Endometrial microvascular endothelial cells (primary cell): ENCODE results near the gene TCL1B. TPM values are rescaled to one million over a fixed set of nuclear protein-coding genes. Genes with fewer than 3 reads are reported as not detected.
"Not testable (repeated sequence)": the region's sequence is repeated elsewhere in the genome, so short reads cannot be mapped to it uniquely, and the experiment has no call there.

Experiments
- in situ Hi-C: cut with HindIII; loops from 2 replicates; pipeline ENCODE4 v1.10.0; 2017; ENCODE audit warnings: low sequenced_read_pairs, low pct_unique_long_range_greater_than_20kb; ENCODE audit errors: inconsistent ontology term
- total RNA-seq: library from RNA; depleted of rRNA; stranded (reverse); fragments of >200 nt; gene quantifications from one replicate; pipeline ENCODE4 v1.2.3, GENCODE V29; 2015; ENCODE audit errors: inconsistent ontology term

TCL1B gene
- total RNA-seq, 1 donor from 2014 or later, result not detected

DNA sequence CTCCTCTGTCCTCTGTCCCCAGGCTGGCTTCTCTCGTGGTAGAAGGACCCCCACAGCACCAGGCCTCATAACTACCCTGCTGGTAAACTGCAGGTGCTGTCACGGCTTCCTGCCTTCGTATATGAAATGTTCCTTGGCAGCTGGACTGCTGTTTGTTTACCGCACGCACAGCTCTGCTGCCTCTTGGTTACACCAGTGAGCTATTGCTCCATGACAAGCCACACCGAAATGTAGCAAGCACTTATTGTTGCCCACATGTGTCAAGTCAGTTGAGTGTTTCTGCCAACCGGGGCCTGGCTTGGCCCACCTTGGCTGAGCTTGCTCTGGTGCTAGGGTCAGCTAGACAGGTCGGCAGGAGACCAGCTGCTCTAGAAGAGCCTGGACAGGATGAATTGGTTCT is 21.7 kb upstream of the TCL1B start:
- in situ Hi-C loops, result no loop called here

DNA sequence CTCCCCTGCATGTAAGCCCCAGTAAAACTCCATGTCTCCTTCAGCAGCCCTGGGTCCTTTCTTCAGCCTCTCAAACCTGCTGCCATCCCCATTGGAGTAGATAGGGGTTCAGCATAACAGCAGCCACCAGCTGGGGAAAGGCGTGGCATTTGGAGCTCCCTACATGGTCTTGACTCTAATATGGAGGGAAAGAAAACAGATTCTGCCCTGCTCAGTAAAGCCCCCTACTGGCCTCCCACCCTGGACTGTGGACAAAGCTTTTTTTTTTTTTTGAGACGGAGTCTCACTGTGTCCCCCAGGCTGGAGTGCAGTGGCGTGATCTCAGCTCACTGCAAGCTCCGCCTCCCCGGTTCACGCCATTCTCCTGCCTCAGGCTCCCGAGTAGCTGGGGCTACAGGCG is 20.7 kb upstream of the TCL1B start:
- in situ Hi-C loops, result not testable (repeated sequence)

DNA sequence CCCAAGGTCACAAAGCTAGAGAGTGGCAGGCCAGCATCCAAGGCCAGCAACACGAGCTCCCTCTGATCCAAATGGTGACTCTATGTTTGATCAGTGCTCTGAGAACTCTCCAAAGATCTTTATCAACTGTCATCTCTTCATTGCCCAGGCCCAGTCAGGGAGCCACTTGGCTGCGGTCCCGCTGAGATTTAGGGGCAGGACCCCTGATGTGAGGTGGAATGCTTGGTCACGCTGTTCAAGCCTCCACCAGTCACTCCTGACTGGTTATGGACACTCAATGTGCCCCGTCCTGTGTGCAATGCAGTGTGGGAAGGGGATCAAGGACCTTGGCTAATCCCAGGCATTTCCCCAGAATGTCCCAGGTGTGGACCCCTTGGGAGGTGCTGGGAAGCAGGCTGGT is 19.8 kb upstream of the TCL1B start:
- in situ Hi-C loops, result no loop called here

DNA sequence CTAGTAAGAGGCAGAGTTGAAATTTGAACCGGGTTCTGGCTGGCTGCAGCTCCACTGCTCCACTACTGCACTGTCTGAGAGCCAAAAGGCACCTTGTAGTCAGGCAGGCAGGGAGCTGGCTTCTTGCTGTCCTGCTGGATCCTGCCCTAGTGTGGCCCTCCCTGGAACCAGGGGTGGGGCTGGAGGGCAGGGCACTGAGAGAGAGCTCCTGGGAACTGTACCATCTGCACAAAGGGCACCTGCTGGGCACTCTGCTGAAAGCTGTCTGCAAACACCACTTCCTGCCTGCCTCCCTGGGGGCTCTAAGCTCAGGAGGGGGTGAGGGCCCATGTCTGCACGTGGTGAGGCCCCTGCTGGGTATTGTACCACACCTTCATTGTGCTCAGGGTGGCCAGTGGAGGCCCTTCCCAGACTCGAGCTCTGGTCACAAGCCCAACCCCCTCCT is 19.0 kb upstream of the TCL1B start:
- in situ Hi-C loops, result no loop called here

GRCh38 chr14:95668235-95668772 is 17.9 kb upstream of the TCL1B start:
- in situ Hi-C loops, result no loop called here

DNA sequence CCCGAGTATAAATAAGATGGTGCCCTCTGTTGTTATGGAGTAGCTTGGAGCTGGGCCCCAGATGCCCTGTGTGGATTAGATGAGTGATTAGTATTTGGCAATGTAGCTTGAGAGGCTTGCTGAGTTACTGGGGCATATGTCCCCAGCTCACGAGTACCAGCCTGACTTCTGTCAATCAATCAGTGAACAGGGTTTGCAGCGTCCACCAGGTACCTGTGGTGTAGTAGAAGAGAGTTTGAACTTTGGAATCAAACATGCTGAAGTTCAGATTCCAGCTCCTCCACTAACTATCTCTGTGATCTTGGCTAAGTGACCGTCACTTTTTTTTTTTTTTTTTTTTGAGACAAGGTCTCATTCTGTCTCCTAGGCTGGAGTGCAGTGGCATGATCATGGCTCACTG is 11.6 kb upstream of the TCL1B start:
- in situ Hi-C loops, result no loop called here

DNA sequence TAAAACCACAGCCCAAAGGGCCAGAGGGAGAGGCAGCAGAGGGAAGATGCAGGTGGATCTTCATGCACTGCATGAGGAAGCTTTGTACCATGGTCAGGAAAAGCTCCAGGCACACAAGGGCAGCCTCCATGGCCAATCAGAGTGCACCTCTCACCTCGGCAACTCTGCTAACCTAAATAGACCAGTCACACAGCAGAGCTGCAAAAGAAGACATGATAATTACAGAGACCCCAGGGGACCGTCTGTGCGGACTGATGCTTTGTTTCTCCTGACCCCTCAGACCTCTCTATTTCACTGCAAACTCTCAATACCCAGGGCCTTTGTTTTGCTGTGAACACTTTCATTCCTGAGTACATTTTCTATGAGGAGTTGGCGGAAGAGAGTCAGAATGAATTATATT is 10.7 kb upstream of the TCL1B start:
- in situ Hi-C loops, result no loop called here

DNA sequence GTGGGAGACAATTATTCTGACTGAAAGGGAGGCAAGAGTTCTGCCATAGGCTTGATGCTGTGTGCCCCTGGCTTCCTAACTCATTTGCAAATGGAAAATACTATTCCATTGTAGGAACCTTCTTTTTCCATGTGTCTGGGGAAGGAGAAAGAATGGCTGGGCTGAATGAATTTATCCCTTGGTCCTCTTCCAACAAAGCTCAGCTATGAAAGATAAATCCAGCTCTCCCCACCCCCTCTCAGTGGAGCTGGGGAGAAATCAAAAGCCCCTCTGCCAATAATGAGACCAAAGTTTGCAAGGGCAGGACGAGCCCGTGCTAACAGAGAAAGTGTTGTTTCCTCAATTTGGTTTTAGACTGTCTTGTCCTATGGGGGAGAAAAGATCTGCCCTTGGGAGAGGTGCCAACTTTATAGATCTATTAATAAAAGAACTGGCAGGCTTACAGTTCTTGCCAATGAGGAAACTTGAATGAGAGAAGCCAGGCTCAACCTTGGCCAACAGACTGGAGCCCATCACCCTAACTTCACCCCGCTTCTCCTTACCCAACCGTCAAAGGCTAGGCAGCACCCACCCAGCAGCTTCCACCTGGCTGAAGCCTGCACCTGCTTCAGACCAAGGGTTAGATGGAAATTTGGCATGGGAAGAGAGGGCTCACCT is 8.9 kb upstream of the TCL1B start:
- in situ Hi-C loops, result no loop called here

DNA sequence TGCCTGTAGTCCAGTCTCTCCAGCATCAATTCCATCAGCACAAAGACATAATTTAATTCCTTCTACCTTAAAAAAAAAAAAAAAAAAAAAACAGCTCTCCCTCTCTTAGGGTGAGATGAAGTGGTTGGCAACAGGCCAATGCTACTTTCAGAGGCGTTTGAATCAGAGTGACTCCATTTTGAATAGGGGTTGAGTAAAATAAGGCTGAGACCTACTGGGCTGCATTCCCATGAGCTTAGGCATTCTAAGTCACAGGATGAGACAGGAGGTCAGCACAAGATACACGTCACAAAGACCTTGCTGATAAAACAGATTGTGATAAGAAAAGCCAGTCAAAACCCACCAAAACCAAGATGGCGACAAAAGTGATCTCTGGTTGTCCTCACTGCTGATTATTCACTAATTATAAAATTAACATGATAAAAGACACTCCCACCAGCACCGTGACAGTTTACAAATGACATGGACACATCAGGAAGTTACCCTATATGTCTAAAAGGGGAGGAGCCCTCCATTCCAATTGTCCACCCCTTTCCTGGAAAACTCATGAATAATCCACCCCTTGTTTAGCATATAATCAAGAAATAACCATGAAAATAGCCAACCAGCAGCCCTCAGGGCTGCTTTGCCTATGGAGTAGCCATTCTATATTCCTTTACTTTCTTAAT is 6.9 kb upstream of the TCL1B start:
- in situ Hi-C loops, result no loop called here

- in situ Hi-C loops, result no loop called here
Observed at GRCh38 chr14:95679998-95680735, 6.1 kb upstream of the TCL1B start.

DNA sequence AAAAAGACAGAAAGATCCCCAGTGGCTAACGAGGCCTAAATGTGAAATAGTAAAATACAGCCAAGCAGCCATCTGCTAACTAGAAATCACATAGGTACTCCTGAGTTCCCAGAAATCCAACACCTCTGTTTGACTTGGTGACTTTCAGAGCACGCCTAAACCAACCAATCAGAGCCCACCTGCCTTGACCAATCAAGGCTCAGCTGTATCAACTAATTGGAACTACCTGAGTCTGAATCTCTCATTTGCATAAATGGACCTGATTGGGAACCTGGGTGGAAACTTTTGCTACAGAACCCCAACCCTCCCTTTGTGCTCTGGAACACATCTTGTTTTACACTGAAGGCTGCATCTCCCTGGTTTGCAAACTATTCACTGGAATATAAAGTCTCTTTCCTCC is 5.1 kb upstream of the TCL1B start:
- in situ Hi-C loops, result no loop called here

DNA sequence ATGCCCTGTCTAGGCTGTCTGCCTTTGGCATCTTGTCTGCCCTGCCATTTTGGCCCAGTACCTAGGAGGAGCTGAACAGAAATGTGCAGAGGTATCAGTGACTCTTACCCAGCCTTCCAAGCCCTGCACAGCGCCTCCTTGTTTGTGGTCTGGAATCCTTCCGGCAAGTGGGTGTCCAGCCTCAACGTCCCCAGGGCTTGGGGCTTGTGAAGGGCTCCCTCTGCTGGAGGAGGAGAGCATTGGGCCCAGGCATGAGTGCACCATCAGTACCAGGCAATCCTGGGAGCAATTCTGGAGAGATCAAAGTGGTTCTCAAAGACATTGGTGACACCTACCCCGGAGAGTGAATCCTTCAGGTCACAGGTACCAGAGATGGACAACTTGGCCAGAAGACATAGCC is 2.4 kb upstream of the TCL1B start:
- in situ Hi-C loops, result no loop called here

DNA sequence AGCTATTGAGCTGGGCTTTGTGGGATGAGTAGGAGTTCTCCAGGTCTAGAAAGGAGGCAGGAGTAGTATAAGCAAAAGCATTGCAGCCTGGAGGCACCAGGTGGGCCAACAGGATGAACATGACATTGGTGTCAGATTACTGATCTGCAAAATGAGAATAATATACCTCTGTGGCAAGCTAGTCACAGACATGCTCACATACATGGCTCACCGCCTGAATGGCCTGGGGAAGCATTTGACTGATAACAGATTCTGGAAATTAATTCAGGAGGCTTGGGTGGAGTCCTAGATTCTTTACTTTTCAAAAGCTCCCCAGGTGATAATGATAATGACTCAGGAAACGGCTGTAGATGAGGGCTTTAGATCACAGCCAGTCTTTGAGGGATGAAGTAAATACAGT is 709 bp downstream of the TCL1B start:
- in situ Hi-C loops, result no loop called here

DNA sequence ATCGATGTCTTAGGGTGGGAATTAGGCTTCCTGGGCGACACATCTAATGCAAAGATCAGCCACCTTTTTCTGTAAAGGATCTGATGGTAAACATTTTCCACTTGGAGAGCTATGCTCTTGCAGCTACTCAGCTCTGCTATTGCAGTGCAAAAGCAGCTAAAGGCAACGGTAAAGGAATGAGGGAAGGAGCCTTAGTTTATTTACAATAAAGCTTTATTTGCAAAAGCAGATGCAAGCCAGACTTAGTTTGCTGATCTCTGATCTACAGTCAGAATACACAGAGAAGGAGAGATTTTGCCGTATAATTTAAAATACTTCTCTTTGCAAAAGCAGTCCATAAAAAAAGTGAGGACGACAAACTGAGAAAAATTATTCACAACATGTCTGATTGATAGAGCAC is 3.2 kb downstream of the TCL1B start:
- in situ Hi-C loops, result no loop called here

DNA sequence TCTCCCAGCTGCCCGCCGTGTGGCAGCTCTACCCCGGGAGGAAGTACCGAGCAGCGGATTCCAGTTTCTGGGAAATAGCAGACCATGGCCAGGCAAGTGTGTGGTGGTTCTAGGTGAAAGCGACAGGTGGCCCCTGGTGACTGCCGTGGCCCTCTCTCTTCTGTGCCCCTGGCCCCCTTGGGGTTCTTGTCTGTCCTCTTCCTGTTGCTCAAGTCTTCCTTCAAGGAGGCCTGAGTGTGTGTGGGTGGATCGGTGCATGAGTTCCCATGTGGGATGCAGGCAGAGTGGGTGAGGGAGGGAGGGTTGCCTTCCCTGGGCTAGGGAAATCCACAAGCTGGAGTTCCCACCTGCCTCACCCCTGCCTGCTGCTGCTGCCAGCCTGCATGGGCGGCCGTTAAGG is 4.6 kb downstream of the TCL1B start:
- in situ Hi-C loops, result no loop called here

DNA sequence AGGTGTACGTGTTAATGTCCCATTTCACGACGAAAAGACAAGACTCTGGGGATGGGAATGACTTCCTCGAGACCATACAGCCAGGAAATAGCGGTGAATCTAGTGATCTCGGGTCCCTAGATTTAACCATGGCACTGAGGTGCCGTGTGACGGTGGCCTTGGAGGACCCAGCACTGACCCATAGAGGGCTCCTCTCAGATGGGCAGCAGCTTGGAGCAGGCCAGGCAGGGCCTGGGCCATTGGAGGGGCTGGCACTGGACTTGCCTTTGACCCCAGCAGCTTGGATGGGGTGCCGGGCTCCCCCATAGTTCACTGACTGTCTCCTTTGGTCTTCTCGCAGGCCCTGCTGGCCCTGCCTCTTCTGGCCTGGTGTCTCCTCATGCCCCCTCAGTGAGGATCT is 5.4 kb downstream of the TCL1B start:
- in situ Hi-C loops, result no loop called here

GRCh38 chr14:95692109-95692508 is 5.9 kb downstream of the TCL1B start:
- in situ Hi-C loops, result no loop called here

DNA sequence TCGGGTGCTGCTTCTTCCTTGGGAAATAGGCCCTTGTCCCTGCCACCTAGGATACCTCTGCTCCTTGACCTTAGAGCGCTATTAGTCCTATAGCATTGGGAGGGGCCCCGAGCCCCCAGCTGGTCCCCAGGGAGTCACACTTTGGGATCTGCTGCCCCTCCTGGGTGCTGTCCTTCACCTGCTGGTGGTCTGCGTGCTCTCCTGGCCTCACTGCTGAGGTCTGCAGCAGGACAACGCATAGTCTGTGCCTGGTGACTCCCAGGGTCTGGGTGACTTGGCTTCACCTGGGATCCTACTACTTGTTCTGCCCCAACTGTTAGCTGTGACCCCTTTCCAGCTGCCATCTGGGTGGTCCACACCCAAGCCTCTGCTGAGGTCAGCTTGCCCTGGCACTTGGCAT is 8.8 kb downstream of the TCL1B start:
- in situ Hi-C loops, result no loop called here

- in situ Hi-C loops, result no loop called here
Observed at GRCh38 chr14:95695913-95696312, 9.7 kb downstream of the TCL1B start.

DNA sequence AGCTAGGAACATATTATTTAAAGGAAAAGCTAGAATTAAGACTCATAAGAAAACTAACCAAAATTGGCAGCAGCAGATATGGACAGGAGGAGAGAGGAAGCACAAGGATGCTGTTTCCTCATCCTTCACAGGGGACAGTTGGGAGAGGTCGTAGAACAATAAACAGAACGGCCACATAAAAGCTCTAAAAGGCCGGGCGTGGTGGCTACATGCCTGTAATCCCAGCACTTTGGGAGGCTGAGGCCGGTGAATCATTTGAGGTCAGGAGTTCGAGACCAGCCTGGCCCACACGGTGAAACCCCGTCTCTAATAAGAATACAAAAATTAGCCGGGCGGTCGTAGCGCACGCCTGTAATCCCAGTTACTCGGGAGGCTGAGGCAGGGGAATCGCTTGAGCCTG is 10.5 kb downstream of the TCL1B start:
- in situ Hi-C loops, result no loop called here
